ENCODE data around the gene FOXL1.

FOXL1 gene

DNA sequence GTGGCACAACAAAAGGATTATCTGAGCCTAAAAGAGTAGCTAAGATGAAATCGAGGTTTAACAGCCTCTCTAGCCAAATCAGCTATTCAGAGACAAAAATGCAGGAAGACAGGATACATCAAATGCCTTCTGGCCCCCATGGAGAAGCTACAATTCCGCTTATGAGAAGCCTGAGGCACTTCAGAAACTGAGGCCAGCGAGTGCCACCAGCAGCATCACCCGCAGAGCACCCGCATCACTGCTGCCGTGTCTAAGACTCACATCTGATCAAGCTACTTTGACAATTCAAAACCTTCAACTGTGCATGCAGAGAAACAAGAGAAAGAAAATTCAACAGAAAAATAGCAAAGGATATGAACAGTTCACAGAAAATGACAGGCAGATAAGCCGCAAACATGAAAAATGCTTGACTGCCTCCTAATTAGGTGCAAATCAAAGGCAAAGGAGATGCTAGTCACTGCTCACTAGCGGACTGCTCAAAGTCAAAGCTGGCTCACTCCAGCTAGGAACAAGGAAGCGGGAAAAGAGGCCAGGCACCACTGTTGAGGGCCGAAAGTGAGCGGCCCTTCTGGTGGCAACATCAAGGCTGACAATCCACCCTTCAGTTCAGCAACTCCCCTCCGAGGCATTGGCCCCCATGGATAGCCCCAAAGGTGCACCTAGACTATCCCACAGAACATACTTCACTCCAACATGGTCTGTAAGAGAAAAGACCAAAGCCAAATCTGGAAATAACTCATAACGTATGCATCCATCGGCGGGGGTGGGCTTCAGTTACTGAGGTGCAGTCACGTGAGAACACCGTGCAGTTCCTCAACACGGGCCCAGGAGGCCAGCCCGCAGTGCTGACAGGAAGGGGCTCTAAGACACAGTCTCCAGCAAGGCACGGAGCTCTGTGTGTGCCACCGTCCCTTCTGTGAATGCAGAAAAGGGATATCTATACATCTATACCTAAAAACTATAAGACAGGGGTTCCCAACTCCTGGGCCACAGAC, 35.3 kb upstream of the FOXL1 start:
- Mint-ChIP-seq H3K4me1 (no peaks in the 10 kb centered on the region), H3K36me3 (peaks cover 69% of the 10 kb centered on the region), H3K9me3 (no peaks in the 10 kb centered on the region), H3K27me3 (no peaks in the 10 kb centered on the region), H3K4me3 (no peak overlapping the region), H3K27ac (no peak overlapping the region)
- no peak for ATAC-seq

DNA sequence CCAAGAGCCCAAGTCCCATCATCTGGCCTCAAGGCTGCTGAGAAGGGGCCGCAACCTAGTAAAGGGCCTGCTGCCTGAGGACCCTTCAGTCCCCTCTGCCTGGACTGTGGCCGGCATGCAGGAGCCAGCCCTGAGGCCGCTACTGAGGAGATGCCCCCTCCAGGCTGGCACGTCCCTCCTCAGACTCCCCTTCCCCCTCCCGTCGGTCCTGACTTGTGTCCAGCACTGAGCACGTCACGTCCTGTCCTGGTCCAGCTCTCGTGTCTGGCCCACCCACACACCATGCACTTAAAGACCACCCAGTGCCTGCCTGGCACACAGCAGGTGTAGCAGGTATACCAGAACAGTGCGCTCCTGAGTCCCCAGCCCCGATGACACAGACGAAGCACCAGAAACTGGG, 32.9 kb upstream of the FOXL1 start:
- Mint-ChIP-seq H3K27ac (no peak overlapping the region), H3K9me3 (no peaks in the 10 kb centered on the region), H3K36me3 (peaks cover 52% of the 10 kb centered on the region), H3K4me3 (no peak overlapping the region), H3K27me3 (no peaks in the 10 kb centered on the region), H3K4me1 (no peaks in the 10 kb centered on the region)
- no peak for ATAC-seq

- peaks cover 46% of the 10 kb centered on the region for H3K36me3 Mint-ChIP-seq
- H3K27me3 Mint-ChIP-seq: no peaks in the 10 kb centered on the region
- H3K4me1 Mint-ChIP-seq: no peaks in the 10 kb centered on the region
- H3K9me3 Mint-ChIP-seq: no peaks in the 10 kb centered on the region
- ATAC-seq: no peak
- no peak overlapping the region for H3K4me3 Mint-ChIP-seq
- no peak overlapping the region for H3K27ac Mint-ChIP-seq
Observed at GRCh38 chr16:86545954-86546637, 32.3 kb upstream of the FOXL1 start.

- Mint-ChIP-seq H3K9me3 (no peaks in the 10 kb centered on the region), H3K4me1 (no peaks in the 10 kb centered on the region), H3K27ac (no peak overlapping the region), H3K4me3 (no peak overlapping the region), H3K36me3 (peaks cover 41% of the 10 kb centered on the region), H3K27me3 (no peaks in the 10 kb centered on the region)
- no peak for ATAC-seq
Observed at GRCh38 chr16:86546638-86547013, 31.7 kb upstream of the FOXL1 start.

- H3K9me3 Mint-ChIP-seq: no peaks in the 10 kb centered on the region
- no peak overlapping the region for H3K27ac Mint-ChIP-seq
- H3K4me1 Mint-ChIP-seq: no peaks in the 10 kb centered on the region
- no peak overlapping the region for H3K4me3 Mint-ChIP-seq
- H3K27me3 Mint-ChIP-seq: no peaks in the 10 kb centered on the region
- no peak for ATAC-seq
- peaks cover 34% of the 10 kb centered on the region for H3K36me3 Mint-ChIP-seq
Observed at GRCh38 chr16:86547286-86547685, 31.1 kb upstream of the FOXL1 start.

GRCh38 chr16:86549076-86549892, 29.1 kb upstream of the FOXL1 start:
- no peaks in the 10 kb centered on the region for H3K27me3 Mint-ChIP-seq
- H3K4me3 Mint-ChIP-seq: no peak overlapping the region
- H3K36me3 Mint-ChIP-seq: peaks cover 27% of the 10 kb centered on the region
- no peak overlapping the region for H3K27ac Mint-ChIP-seq
- no peak for ATAC-seq
- no peaks in the 10 kb centered on the region for H3K9me3 Mint-ChIP-seq
- H3K4me1 Mint-ChIP-seq: peaks cover 13% of the 10 kb centered on the region

DNA sequence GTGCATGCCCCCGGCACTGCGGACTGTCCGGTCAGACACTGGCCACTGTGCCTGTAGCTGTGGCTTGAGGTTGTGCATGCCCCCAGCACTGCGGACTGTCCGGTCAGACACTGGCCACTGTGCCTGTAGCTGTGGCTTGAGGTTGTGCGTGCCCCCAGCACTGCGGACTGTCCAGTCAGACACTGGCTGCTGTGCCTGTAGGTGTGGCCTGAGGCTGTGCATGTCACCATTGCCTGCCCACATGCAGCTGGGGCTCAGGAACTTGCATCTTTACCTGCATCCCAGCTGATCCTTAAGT, 28.5 kb upstream of the FOXL1 start:
- no peaks in the 10 kb centered on the region for H3K27me3 Mint-ChIP-seq
- no peak overlapping the region for H3K4me3 Mint-ChIP-seq
- no peaks in the 10 kb centered on the region for H3K9me3 Mint-ChIP-seq
- no peak overlapping the region for H3K27ac Mint-ChIP-seq
- peaks cover 15% of the 10 kb centered on the region for H3K4me1 Mint-ChIP-seq
- peaks cover 21% of the 10 kb centered on the region for H3K36me3 Mint-ChIP-seq
- ATAC-seq: no peak

- Mint-ChIP-seq H3K27ac (no peak overlapping the region), H3K9me3 (no peaks in the 10 kb centered on the region), H3K4me1 (peaks cover 16% of the 10 kb centered on the region), H3K27me3 (no peaks in the 10 kb centered on the region), H3K36me3 (peaks cover 17% of the 10 kb centered on the region), H3K4me3 (no peak overlapping the region)
- ATAC-seq: no peak
Observed at GRCh38 chr16:86550281-86550680, 28.1 kb upstream of the FOXL1 start.

DNA sequence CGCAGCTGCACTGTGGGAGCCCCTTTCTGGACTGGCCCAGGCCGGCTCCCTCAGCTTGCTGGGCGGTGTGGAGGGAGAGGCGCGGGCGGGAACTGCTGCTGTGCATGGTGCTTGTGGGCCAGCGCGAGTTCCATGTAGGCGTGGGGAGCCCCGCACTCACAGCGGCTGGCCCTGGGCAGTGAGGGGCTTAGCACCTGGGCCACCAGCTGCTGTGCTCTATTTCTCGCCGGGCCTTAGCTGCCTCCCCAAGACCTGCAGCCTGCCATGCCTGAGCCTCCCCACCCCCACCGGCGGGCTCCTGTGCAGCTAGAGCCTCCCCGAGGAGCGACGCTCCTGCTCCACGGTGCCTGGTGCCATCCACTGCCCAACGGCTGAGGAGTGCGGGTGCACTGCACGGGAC, 25.0 kb upstream of the FOXL1 start:
- H3K27ac Mint-ChIP-seq: no peak overlapping the region
- no peaks in the 10 kb centered on the region for H3K9me3 Mint-ChIP-seq
- no peak overlapping the region for H3K4me3 Mint-ChIP-seq
- no peaks in the 10 kb centered on the region for H3K27me3 Mint-ChIP-seq
- peaks cover 21% of the 10 kb centered on the region for H3K4me1 Mint-ChIP-seq
- no peak for ATAC-seq
- H3K36me3 Mint-ChIP-seq: no peaks in the 10 kb centered on the region

DNA sequence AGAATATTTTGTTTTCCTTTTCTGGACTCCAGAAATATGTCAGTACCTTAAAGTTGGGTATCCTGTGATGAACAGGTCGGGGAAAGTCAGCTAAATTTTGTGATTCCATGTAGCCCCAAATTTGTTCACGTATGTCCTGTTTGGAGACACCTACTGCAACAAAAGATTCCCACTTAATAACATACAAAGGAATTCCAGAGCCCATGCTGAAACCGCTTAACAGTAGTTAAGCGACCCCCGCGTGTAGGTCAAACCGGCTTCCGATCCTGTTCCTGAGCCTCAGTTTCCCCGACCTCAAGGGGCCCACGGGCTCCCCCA, 23.8 kb upstream of the FOXL1 start:
- Mint-ChIP-seq H3K4me3 (peak overlapping the region; percentile 81), H3K36me3 (no peaks in the 10 kb centered on the region), H3K4me1 (peaks cover 21% of the 10 kb centered on the region), H3K9me3 (no peaks in the 10 kb centered on the region), H3K27ac (peak overlapping the region; percentile 90), H3K27me3 (peaks cover 9% of the 10 kb centered on the region)
- no peak for ATAC-seq

- H3K27ac Mint-ChIP-seq: peak within 1 kb of the TSS; percentile 90
- peak within 1 kb of the TSS; percentile 81 for H3K4me3 Mint-ChIP-seq
- peaks cover 21% of the 10 kb centered on the region for H3K4me1 Mint-ChIP-seq
- H3K9me3 Mint-ChIP-seq: no peaks in the 10 kb centered on the region
- H3K36me3 Mint-ChIP-seq: no peaks in the 10 kb centered on the region
- H3K27me3 Mint-ChIP-seq: peaks cover 15% of the 10 kb centered on the region
- peak; percentile 95 for ATAC-seq
Observed at GRCh38 chr16:86554917-86555703, 23.2 kb upstream of the FOXL1 start, which contains the start of gene MTHFSD. TSS of gene MTHFSD (minus strand) at chr16:86555235. CDS start at chr16:86555184, 51 bp downstream.

- no peak for ATAC-seq
- H3K36me3 Mint-ChIP-seq: no peaks in the 10 kb centered on the region
- H3K27me3 Mint-ChIP-seq: peaks cover 20% of the 10 kb centered on the region
Observed at GRCh38 chr16:86555704-86556075, 22.7 kb upstream of the FOXL1 start.

DNA sequence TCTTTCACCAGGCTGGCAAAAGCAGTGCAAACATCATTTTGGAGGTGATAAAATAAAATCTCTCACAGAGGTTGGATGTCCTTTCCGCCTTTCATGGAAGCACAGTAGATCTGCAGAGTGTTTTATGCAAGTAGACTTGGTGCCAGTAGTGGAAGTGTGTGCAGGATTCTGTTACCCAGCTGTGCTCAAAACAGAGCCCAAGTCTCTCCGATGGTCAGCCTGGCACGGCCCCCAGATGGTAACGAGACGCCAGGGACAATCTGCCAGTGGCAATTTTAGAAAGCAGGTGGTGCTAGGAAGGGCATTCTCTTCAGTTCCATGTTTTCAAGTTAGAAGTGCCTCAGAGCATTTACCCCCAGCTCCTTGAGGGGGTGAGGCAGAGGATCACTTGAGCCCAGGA, 21.8 kb upstream of the FOXL1 start:
- Mint-ChIP-seq H3K27me3 (peaks cover 25% of the 10 kb centered on the region), H3K4me3 (no peak overlapping the region), H3K4me1 (peaks cover 21% of the 10 kb centered on the region), H3K27ac (no peak overlapping the region), H3K36me3 (no peaks in the 10 kb centered on the region), H3K9me3 (no peaks in the 10 kb centered on the region)
- no peak for ATAC-seq

More at GRCh38 chr16:86555704-86556075, 22.7 kb upstream of the FOXL1 start:
- Mint-ChIP-seq H3K27ac (peak overlapping the region; percentile 90), H3K9me3 (no peaks in the 10 kb centered on the region), H3K4me3 (peak overlapping the region; percentile 81), H3K4me1 (peaks cover 21% of the 10 kb centered on the region)

DNA sequence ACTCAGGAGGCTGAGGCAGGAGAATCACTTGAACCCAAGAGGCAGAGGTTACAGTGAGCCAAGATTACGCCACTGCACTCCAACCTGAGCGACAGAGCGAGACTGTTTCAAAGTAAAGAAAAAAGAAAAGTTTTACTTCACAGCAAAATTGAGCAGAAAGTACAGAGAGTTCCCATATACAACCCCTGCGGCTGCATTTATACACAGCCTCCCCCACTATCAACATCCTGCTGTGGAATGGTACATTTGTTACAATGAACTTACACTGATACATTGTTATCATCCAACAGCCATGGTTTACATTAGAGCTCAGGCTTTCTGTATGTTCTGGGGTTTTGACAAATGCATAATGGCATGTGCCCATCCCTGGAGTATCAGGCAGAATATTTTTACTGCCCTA, 20.8 kb upstream of the FOXL1 start:
- ATAC-seq: no peak
- peaks cover 21% of the 10 kb centered on the region for H3K4me1 Mint-ChIP-seq
- H3K27me3 Mint-ChIP-seq: peaks cover 34% of the 10 kb centered on the region
- no peaks in the 10 kb centered on the region for H3K9me3 Mint-ChIP-seq
- H3K4me3 Mint-ChIP-seq: no peak overlapping the region
- H3K36me3 Mint-ChIP-seq: no peaks in the 10 kb centered on the region
- H3K27ac Mint-ChIP-seq: no peak overlapping the region
